Stomach (tissue), 9 donors: ENCODE data around the gene CRYAA. TPM values are rescaled to one million over a fixed set of nuclear protein-coding genes. Genes with fewer than 3 reads are reported as not detected.

Experiments used
- DNase-seq, 2 donors: peaks; one replicate each; pipeline versions ENCODE4 v3.0.0 to v3.0.0-alpha.2; 2013 to 2019
- H3K27ac ChIP-seq, 5 donors: fragments of 200-600 bp in 4 of 5; sonication (generic) in 4 of 5; one replicate each; pipeline ENCODE4 v1.5.1; 2013 to 2019; ENCODE audit warnings: mild to moderate bottlenecking in 1 of 5, moderate library complexity in 1 of 5
- H3K27me3 ChIP-seq, 3 donors: fragments of 200-600 bp; sonication (generic); one replicate each; pipeline ENCODE4 v1.5.1; 2017 to 2019; ENCODE audit warnings: mixed run types in 1 of 3
- H3K36me3 ChIP-seq, 4 donors: fragments of 200-600 bp; sonication (generic); 1 replicate in 3 of 4; 2 replicates in 1 of 4; pipeline ENCODE4 v1.5.1; 2016 to 2019
- H3K4me1 ChIP-seq, 4 donors: fragments of 200-600 bp; sonication (generic); one replicate each; pipeline ENCODE4 v1.5.1; 2016 to 2019
- H3K4me3 ChIP-seq, 4 donors: fragments of 200-600 bp; sonication (generic) in 3 of 4; one replicate each; pipeline ENCODE4 v1.5.1; 2016 to 2019; ENCODE audit warnings: mild to moderate bottlenecking in 1 of 4
- H3K9me3 ChIP-seq, 4 donors: fragments of 200-600 bp; sonication (generic); one replicate each; pipeline ENCODE4 v1.5.1; 2016 to 2019
- EP300 ChIP-seq: sonication (generic); formaldehyde crosslinking; IDR thresholded peaks from one replicate; pipeline ENCODE4 v1.6.1; 2017; ENCODE audit warnings: antibody characterized with exemption
- POLR2A ChIP-seq, 4 donors: fragments of 450-650 bp; IDR thresholded peaks; one replicate each; pipeline ENCODE4 v1.6.1; 2016; ENCODE audit warnings: antibody characterized with exemption in 4 of 4, control low read depth in 2 of 4, mild to moderate bottlenecking in 1 of 4, moderate library complexity in 1 of 4
- POLR2AphosphoS5 ChIP-seq, 3 donors: sonication (generic); formaldehyde crosslinking; IDR thresholded peaks; one replicate each; pipeline ENCODE4 v1.6.1; 2016; ENCODE audit warnings: antibody characterized with exemption in 3 of 3
- WGBS, 5 donors: extraction: QIAGEN DNeasy Blood & Tissue Kit in 3 of 5; methylation state at CpG; one replicate each; pipeline versions ENCODE4 v1.1.5 to v1.1.7; 2013 to 2018; 5-methylcytosine and 5-hydroxymethylcytosine counted together
- intact Hi-C: fragments of 100-400 bp; cut with DNase I; formaldehyde crosslinking; loops from one replicate; pipeline ENCODE4 v1.15.1; 2023; ENCODE audit warnings: low total_unique reads
- polyA plus RNA-seq, 3 donors: library from polyadenylated mRNA; stranded (reverse); fragments of 200-250 nt; gene quantifications; one replicate each; pipeline ENCODE4 v1.2.3, GENCODE V29; 2013
- total RNA-seq, 5 donors: library from RNA; depleted of rRNA; stranded (reverse); fragments of >200 nt; gene quantifications; one replicate each; pipeline versions ENCODE4 v1.1.0 to v1.2.3, GENCODE V29; 2014 to 2016
- TF ChIP-seq, protein P1 (sequence below), 7 experiments: fragments of 450-650 bp in 4 of 7; fragments of 200-600 bp in 3 of 7; sonication (generic) in 3 of 7; IDR thresholded peaks; one replicate each; pipeline ENCODE4 v1.5.1; 2016 to 2019; ENCODE audit warnings: antibody characterized with exemption in 7 of 7, control low read depth in 2 of 7, mild to moderate bottlenecking in 1 of 7
- donor health status: healthy with polysubstance abuse.
- donor health status: Bipolar disorder and iron deficiency.
- donor health status: healthy.

Gene CRYAA
- total and polyA plus RNA-seq, 8 donors: not detected

DNA sequence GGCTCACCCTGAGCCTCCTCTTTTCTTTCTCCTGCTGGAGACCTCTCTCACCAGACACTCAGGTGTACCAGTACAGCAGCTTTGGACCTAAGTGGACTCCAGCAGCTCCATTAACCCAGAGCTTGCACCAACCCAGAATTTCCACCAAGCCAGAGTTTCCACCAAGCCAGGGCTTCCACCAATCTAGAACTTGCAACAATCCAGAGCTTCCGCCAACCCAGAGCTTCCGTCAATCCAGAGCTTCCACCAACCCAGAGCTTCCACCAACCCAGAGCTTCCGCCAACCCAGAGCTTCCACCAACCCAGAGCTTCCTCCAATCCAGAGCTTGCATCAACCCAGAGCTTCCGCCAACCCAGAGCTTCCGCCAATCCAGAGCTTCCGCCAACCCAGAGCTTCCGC is 23.2 kb downstream of the CRYAA start:
- Histone ChIP-seq H3K4me3 (no peak overlapping the region), H3K27me3 (peaks cover 0 to 38% (median 0%) of the 10 kb centered on the region in 3 donors), H3K9me3 (no peaks in the 10 kb centered on the region), H3K4me1 (peaks cover 9 to 25% (median 18%) of the 10 kb centered on the region in 4 donors), H3K27ac (no peak overlapping the region), H3K36me3 (no peaks in the 10 kb centered on the region)
- 91 to 98% (median 95%) methylated on average over 7 of the region's 7 CpGs for WGBS, 5 donors
- intact Hi-C loops: no loop called here
- TF ChIP-seq EP300 (no peak), POLR2AphosphoS5 (IDR thresholded peaks at IDR 0.05) (no peak), POLR2A (IDR thresholded peaks at IDR 0.05) (no peak)
- TF ChIP-seq, protein P1, sequence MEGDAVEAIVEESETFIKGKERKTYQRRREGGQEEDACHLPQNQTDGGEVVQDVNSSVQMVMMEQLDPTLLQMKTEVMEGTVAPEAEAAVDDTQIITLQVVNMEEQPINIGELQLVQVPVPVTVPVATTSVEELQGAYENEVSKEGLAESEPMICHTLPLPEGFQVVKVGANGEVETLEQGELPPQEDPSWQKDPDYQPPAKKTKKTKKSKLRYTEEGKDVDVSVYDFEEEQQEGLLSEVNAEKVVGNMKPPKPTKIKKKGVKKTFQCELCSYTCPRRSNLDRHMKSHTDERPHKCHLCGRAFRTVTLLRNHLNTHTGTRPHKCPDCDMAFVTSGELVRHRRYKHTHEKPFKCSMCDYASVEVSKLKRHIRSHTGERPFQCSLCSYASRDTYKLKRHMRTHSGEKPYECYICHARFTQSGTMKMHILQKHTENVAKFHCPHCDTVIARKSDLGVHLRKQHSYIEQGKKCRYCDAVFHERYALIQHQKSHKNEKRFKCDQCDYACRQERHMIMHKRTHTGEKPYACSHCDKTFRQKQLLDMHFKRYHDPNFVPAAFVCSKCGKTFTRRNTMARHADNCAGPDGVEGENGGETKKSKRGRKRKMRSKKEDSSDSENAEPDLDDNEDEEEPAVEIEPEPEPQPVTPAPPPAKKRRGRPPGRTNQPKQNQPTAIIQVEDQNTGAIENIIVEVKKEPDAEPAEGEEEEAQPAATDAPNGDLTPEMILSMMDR (IDR thresholded peaks at IDR 0.05): no peak
- peak in 1 of 2 donors; percentile 0 for DNase-seq

DNA sequence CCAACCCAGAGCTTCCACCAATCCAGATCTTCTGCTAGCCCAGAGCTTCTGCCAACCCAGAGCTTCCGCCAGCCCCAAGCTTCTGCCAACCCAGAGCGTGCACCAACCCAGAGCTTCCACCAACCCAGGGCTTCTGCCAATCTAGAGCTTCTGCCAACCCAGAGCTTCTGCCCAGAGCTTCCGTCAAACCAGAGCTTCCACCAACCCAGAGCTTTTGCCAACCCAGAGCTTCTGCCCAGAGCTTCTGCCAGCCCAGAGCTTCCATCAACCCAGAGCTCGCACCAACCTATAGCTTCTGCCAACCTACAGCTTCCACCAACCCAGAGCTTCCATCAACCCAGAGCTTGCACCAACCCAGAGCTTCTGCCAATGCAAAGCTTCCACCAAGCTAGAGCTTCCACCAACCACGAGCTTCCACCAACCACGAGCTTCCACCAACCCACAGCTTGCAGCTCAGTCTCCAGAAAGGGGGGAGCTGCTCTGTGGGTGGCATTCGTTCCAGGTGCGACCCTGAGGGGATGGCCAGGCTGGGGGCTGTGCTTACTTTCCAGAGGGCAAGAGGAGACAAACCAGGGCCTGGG is 23.8 kb downstream of the CRYAA start:
- Histone ChIP-seq H3K4me1 (peaks cover 9 to 30% (median 18%) of the 10 kb centered on the region in 4 donors), H3K27me3 (peaks cover 0 to 38% (median 0%) of the 10 kb centered on the region in 3 donors), H3K4me3 (no peak overlapping the region), H3K27ac (no peak overlapping the region), H3K36me3 (no peaks in the 10 kb centered on the region), H3K9me3 (no peaks in the 10 kb centered on the region)
- intact Hi-C loops: no loop called here
- TF ChIP-seq POLR2A (IDR thresholded peaks at IDR 0.05) (no peak), EP300 (no peak), POLR2AphosphoS5 (IDR thresholded peaks at IDR 0.05) (no peak)
- TF ChIP-seq, protein P1 (IDR thresholded peaks at IDR 0.05): no peak
- peak in 1 of 2 donors; percentile 0 for DNase-seq
- WGBS, 5 donors: 84 to 90% (median 89%) methylated on average over 6 to 8 of the region's 8 CpGs

DNA sequence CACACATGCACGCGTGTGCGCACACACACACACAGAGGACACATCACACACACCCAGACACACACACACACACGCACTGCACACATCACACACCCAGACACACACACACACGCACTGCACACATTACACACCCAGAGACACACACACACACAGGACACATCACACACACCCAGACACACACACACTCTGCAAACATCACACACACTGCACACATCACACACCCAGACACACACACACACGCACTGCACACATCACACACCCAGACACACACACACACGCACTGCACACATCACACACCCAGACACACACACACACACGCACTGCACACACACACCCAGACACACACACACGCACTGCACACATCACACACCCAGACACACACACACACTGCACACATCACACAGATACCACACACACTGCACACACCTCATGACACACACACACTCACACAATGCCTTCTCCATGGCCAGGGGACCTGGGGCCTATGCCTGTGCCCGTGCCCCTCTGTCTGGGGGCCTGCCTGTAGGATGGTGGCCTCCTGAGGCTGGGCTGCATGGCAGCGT is 24.4 kb downstream of the CRYAA start:
- H3K27me3 ChIP-seq: peaks cover 0 to 38% (median 0%) of the 10 kb centered on the region in 3 donors
- peaks cover 9 to 30% (median 18%) of the 10 kb centered on the region in 4 donors for H3K4me1 ChIP-seq
- TF ChIP-seq POLR2AphosphoS5 (IDR thresholded peaks at IDR 0.05) (no peak), EP300 (no peak), POLR2A (IDR thresholded peaks at IDR 0.05) (no peak)
- TF ChIP-seq, protein P1 (IDR thresholded peaks at IDR 0.05): no peak
- peak in 1 of 2 donors; percentile 0 for DNase-seq
- WGBS, 5 donors: 85 to 93% (median 90%) methylated on average over 7 to 11 of the region's 11 CpGs
- H3K9me3 ChIP-seq: no peaks in the 10 kb centered on the region
- intact Hi-C loops: no loop called here
- no peaks in the 10 kb centered on the region for H3K36me3 ChIP-seq
- H3K4me3 ChIP-seq: no peak overlapping the region
- H3K27ac ChIP-seq: no peak overlapping the region

DNA sequence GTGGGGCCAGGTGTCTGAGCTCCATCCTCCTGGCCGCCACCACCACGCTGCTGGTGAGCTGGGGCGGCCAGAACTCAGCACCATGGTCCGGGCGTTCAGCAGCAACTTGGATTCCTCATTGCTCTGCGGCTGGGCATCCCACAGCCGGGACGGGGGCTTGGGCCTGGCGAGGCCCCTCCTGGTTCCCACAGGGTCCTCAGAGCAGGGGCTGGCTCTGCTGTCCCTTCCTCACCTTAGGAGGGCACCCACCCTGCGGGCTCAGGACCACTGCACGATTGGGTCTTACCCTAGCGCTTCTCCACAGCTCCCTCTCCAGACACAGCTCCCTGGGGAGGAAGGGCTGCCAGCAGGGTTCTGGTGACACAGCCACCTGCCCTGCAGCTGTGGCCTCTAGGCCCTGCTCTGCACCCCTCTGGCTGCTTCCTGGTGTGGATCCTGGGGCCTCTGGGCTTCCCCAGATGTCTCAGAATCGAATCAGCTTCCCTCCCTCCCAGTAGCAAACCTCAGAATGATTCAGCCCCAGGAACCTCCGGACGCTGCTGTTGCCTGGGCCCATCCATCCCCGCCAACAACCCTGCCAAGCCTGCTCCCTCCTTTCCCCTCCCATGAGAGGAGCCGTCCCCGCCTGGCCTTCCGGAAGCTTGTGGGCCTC is 25.0 kb downstream of the CRYAA start:
- intact Hi-C loops: no loop called here
- TF ChIP-seq POLR2AphosphoS5 (IDR thresholded peaks at IDR 0.05) (no peak), EP300 (no peak), POLR2A (IDR thresholded peaks at IDR 0.05) (no peak)
- TF ChIP-seq, protein P1 (IDR thresholded peaks at IDR 0.05): no peak
- Histone ChIP-seq H3K4me3 (no peak overlapping the region), H3K27ac (no peak overlapping the region), H3K9me3 (no peaks in the 10 kb centered on the region), H3K4me1 (peaks cover 9 to 27% (median 17%) of the 10 kb centered on the region in 4 donors), H3K36me3 (no peaks in the 10 kb centered on the region), H3K27me3 (peaks cover 0 to 38% (median 0%) of the 10 kb centered on the region in 3 donors)
- WGBS, 5 donors: 56 to 80% (median 72%) methylated on average over 10 to 19 of the region's 19 CpGs
- DNase-seq: peak in 1 of 2 donors; percentile 76
